ENCODE results near the gene GABRB3.

Gene GABRB3

GRCh38 chr15:26773067-26773877 is 406 bp upstream of the GABRB3 start:
- H3K27me3 ChIP-seq (ENCODE audit: control insufficient read depth, insufficient read depth, low read length) = no peaks in the 10 kb centered on the region; the same call in 1 of the 2 replicates
- H3K4me1 ChIP-seq (ENCODE audit: control insufficient read depth, insufficient read depth, low read length) = peaks cover 37% of the 10 kb centered on the region
- peak overlapping the region; percentile 74 for H3K4me3 ChIP-seq (ENCODE audit: low read depth, low read length)
- peaks cover 10% of the 10 kb centered on the region; the same call in 1 of the 2 replicates for H3K36me3 ChIP-seq (ENCODE audit: control insufficient read depth, insufficient read depth, low read length)
- H3K9me3 ChIP-seq (ENCODE audit: control insufficient read depth, insufficient read depth, low read length) = no peaks in the 10 kb centered on the region
- peak overlapping the region; percentile 86 for H3K27ac ChIP-seq (ENCODE audit: low read depth, low read length)
- peak overlapping the region; percentile 85 for H3K9ac ChIP-seq (ENCODE audit: low read depth, low read length)

- peaks cover 10% of the 10 kb centered on the region; the same call in 1 of the 2 replicates for H3K36me3 ChIP-seq (ENCODE audit: control insufficient read depth, insufficient read depth, low read length)
- H3K4me1 ChIP-seq (ENCODE audit: control insufficient read depth, insufficient read depth, low read length) = peaks cover 50% of the 10 kb centered on the region
- peak overlapping the region; percentile 74 for H3K4me3 ChIP-seq (ENCODE audit: low read depth, low read length)
- no peaks in the 10 kb centered on the region; the same call in 1 of the 2 replicates for H3K27me3 ChIP-seq (ENCODE audit: control insufficient read depth, insufficient read depth, low read length)
- peak overlapping the region; percentile 74 for H3K27ac ChIP-seq (ENCODE audit: low read depth, low read length)
- H3K9me3 ChIP-seq (ENCODE audit: control insufficient read depth, insufficient read depth, low read length) = no peaks in the 10 kb centered on the region
- H3K9ac ChIP-seq (ENCODE audit: low read depth, low read length) = no peak overlapping the region
Measured at GRCh38 chr15:26771578-26772153, 1.2 kb downstream of the GABRB3 start.

- Histone ChIP-seq H3K9ac (ENCODE audit: low read depth, low read length) (no peak overlapping the region), H3K4me1 (ENCODE audit: control insufficient read depth, insufficient read depth, low read length) (peaks cover 53% of the 10 kb centered on the region), H3K27ac (ENCODE audit: low read depth, low read length) (peak overlapping the region; percentile 74), H3K36me3 (ENCODE audit: control insufficient read depth, insufficient read depth, low read length) (peaks cover 10% of the 10 kb centered on the region; the same call in 1 of the 2 replicates), H3K27me3 (ENCODE audit: control insufficient read depth, insufficient read depth, low read length) (no peaks in the 10 kb centered on the region; the same call in 1 of the 2 replicates), H3K9me3 (ENCODE audit: control insufficient read depth, insufficient read depth, low read length) (no peaks in the 10 kb centered on the region), H3K4me3 (ENCODE audit: low read depth, low read length) (peak overlapping the region; percentile 74)
Measured at GRCh38 chr15:26771168-26771567, 1.7 kb downstream of the GABRB3 start.

GRCh38 chr15:26767169-26767670 is 5.6 kb downstream of the GABRB3 start:
- Histone ChIP-seq H3K4me1 (ENCODE audit: control insufficient read depth, insufficient read depth, low read length) (peaks cover 78% of the 10 kb centered on the region), H3K9ac (ENCODE audit: low read depth, low read length) (peak overlapping the region; percentile 74), H3K27ac (ENCODE audit: low read depth, low read length) (peak overlapping the region; percentile 99)

GRCh38 chr15:26766262-26766661 is 6.6 kb downstream of the GABRB3 start:
- Histone ChIP-seq H3K27me3 (ENCODE audit: control insufficient read depth, insufficient read depth, low read length) (no peaks in the 10 kb centered on the region), H3K9me3 (ENCODE audit: control insufficient read depth, insufficient read depth, low read length) (no peaks in the 10 kb centered on the region), H3K9ac (ENCODE audit: low read depth, low read length) (peak overlapping the region; percentile 74), H3K27ac (ENCODE audit: low read depth, low read length) (peak overlapping the region; percentile 99), H3K4me1 (ENCODE audit: control insufficient read depth, insufficient read depth, low read length) (peaks cover 84% of the 10 kb centered on the region), H3K4me3 (ENCODE audit: low read depth, low read length) (peak overlapping the region; percentile 54), H3K36me3 (ENCODE audit: control insufficient read depth, insufficient read depth, low read length) (peaks cover 13% of the 10 kb centered on the region; the same call in 1 of the 2 replicates)

More at GRCh38 chr15:26767169-26767670, 5.6 kb downstream of the GABRB3 start:
- Histone ChIP-seq H3K4me3 (ENCODE audit: low read depth, low read length) (peak overlapping the region; percentile 54), H3K27me3 (ENCODE audit: control insufficient read depth, insufficient read depth, low read length) (no peaks in the 10 kb centered on the region), H3K36me3 (ENCODE audit: control insufficient read depth, insufficient read depth, low read length) (peaks cover 13% of the 10 kb centered on the region; the same call in 1 of the 2 replicates), H3K9me3 (ENCODE audit: control insufficient read depth, insufficient read depth, low read length) (no peaks in the 10 kb centered on the region)

GRCh38 chr15:26759986-26760385 is 12.9 kb downstream of the GABRB3 start:
- Histone ChIP-seq H3K4me1 (ENCODE audit: control insufficient read depth, insufficient read depth, low read length) (peaks cover 66% of the 10 kb centered on the region), H3K36me3 (ENCODE audit: control insufficient read depth, insufficient read depth, low read length) (peaks cover 15% of the 10 kb centered on the region; the same call in 1 of the 2 replicates), H3K9ac (ENCODE audit: low read depth, low read length) (no peak overlapping the region), H3K9me3 (ENCODE audit: control insufficient read depth, insufficient read depth, low read length) (no peaks in the 10 kb centered on the region), H3K27me3 (ENCODE audit: control insufficient read depth, insufficient read depth, low read length) (no peaks in the 10 kb centered on the region), H3K4me3 (ENCODE audit: low read depth, low read length) (no peak overlapping the region), H3K27ac (ENCODE audit: low read depth, low read length) (no peak overlapping the region)

GRCh38 chr15:26758079-26758478 is 14.8 kb downstream of the GABRB3 start:
- Histone ChIP-seq H3K36me3 (ENCODE audit: control insufficient read depth, insufficient read depth, low read length) (peaks cover 12% of the 10 kb centered on the region; the same call in 1 of the 2 replicates), H3K4me3 (ENCODE audit: low read depth, low read length) (peak overlapping the region; percentile 34; the same call in 1 of the 2 replicates), H3K4me1 (ENCODE audit: control insufficient read depth, insufficient read depth, low read length) (peaks cover 54% of the 10 kb centered on the region), H3K9me3 (ENCODE audit: control insufficient read depth, insufficient read depth, low read length) (no peaks in the 10 kb centered on the region), H3K9ac (ENCODE audit: low read depth, low read length) (no peak overlapping the region), H3K27ac (ENCODE audit: low read depth, low read length) (peak overlapping the region; percentile 53), H3K27me3 (ENCODE audit: control insufficient read depth, insufficient read depth, low read length) (no peaks in the 10 kb centered on the region)

- Histone ChIP-seq H3K9ac (ENCODE audit: low read depth, low read length) (no peak overlapping the region), H3K27ac (ENCODE audit: low read depth, low read length) (peak overlapping the region; percentile 53), H3K9me3 (ENCODE audit: control insufficient read depth, insufficient read depth, low read length) (no peaks in the 10 kb centered on the region), H3K4me3 (ENCODE audit: low read depth, low read length) (0 out of 2 replicates have a peak overlapping the region, but pooled peaks have one; percentile 34), H3K4me1 (ENCODE audit: control insufficient read depth, insufficient read depth, low read length) (peaks cover 44% of the 10 kb centered on the region), H3K36me3 (ENCODE audit: control insufficient read depth, insufficient read depth, low read length) (peaks cover 16% of the 10 kb centered on the region; the same call in 1 of the 2 replicates), H3K27me3 (ENCODE audit: control insufficient read depth, insufficient read depth, low read length) (no peaks in the 10 kb centered on the region)
Measured at GRCh38 chr15:26757141-26757540, 15.7 kb downstream of the GABRB3 start.

GRCh38 chr15:26744894-26745293 is 28.0 kb downstream of the GABRB3 start:
- Histone ChIP-seq H3K36me3 (ENCODE audit: control insufficient read depth, insufficient read depth, low read length) (no peaks in the 10 kb centered on the region), H3K27ac (ENCODE audit: low read depth, low read length) (no peak overlapping the region), H3K4me3 (ENCODE audit: low read depth, low read length) (no peak overlapping the region), H3K4me1 (ENCODE audit: control insufficient read depth, insufficient read depth, low read length) (peaks cover 18% of the 10 kb centered on the region), H3K27me3 (ENCODE audit: control insufficient read depth, insufficient read depth, low read length) (no peaks in the 10 kb centered on the region), H3K9me3 (ENCODE audit: control insufficient read depth, insufficient read depth, low read length) (no peaks in the 10 kb centered on the region), H3K9ac (ENCODE audit: low read depth, low read length) (no peak overlapping the region)

- Histone ChIP-seq H3K27ac (ENCODE audit: low read depth, low read length) (no peak overlapping the region), H3K4me1 (ENCODE audit: control insufficient read depth, insufficient read depth, low read length) (peaks cover 40% of the 10 kb centered on the region), H3K4me3 (ENCODE audit: low read depth, low read length) (no peak overlapping the region), H3K9ac (ENCODE audit: low read depth, low read length) (no peak overlapping the region), H3K27me3 (ENCODE audit: control insufficient read depth, insufficient read depth, low read length) (no peaks in the 10 kb centered on the region), H3K36me3 (ENCODE audit: control insufficient read depth, insufficient read depth, low read length) (no peaks in the 10 kb centered on the region), H3K9me3 (ENCODE audit: control insufficient read depth, insufficient read depth, low read length) (no peaks in the 10 kb centered on the region)
Measured at GRCh38 chr15:26739791-26740190, 33.1 kb downstream of the GABRB3 start.

- H3K27ac ChIP-seq (ENCODE audit: low read depth, low read length) = no peak overlapping the region
- H3K4me1 ChIP-seq (ENCODE audit: control insufficient read depth, insufficient read depth, low read length) = peaks cover 40% of the 10 kb centered on the region
- H3K27me3 ChIP-seq (ENCODE audit: control insufficient read depth, insufficient read depth, low read length) = no peaks in the 10 kb centered on the region
- no peaks in the 10 kb centered on the region for H3K36me3 ChIP-seq (ENCODE audit: control insufficient read depth, insufficient read depth, low read length)
- H3K4me3 ChIP-seq (ENCODE audit: low read depth, low read length) = no peak overlapping the region
- no peaks in the 10 kb centered on the region for H3K9me3 ChIP-seq (ENCODE audit: control insufficient read depth, insufficient read depth, low read length)
- H3K9ac ChIP-seq (ENCODE audit: low read depth, low read length) = no peak overlapping the region
Measured at GRCh38 chr15:26738996-26739395, 33.9 kb downstream of the GABRB3 start.

Measured in HUES48 (cell line).